H9 (cell line): ENCODE data around the gene TENM3. TPM values are rescaled to one million over a fixed set of nuclear protein-coding genes. Genes with fewer than 3 reads are reported as not detected.

ENCODE experiments used
- DNase-seq: peaks from one replicate; pipeline ENCODE4 v3.0.0-alpha.2; 2017
- H2AFZ ChIP-seq: one replicate; pipeline ENCODE4 v1.6.1; 2013; ENCODE audit warnings: mild to moderate bottlenecking, low read length, control low read depth, moderate library complexity
- H2AK5ac ChIP-seq: 2 replicates; pipeline ENCODE4 v1.6.1; 2013; ENCODE audit warnings: low read length, control low read depth, mixed read lengths; ENCODE audit not compliant: insufficient read length
- H2BK120ac ChIP-seq: one replicate; pipeline ENCODE4 v1.6.1; 2013; ENCODE audit warnings: low read depth, mild to moderate bottlenecking, low read length, control low read depth, inconsistent platforms; ENCODE audit not compliant: poor library complexity, severe bottlenecking
- H2BK12ac ChIP-seq: 2 replicates; pipeline ENCODE4 v1.6.1; 2013; ENCODE audit warnings: low read length, control low read depth, mixed read lengths, low read depth; ENCODE audit not compliant: insufficient read length
- H2BK15ac ChIP-seq: 2 replicates; pipeline ENCODE4 v1.6.1; 2013; ENCODE audit warnings: low read depth, low read length, control low read depth
- H2BK20ac ChIP-seq: one replicate; pipeline ENCODE4 v1.6.1; 2013; ENCODE audit warnings: low read depth, mild to moderate bottlenecking, low read length, control low read depth, inconsistent platforms; ENCODE audit not compliant: poor library complexity, severe bottlenecking
- H2BK5ac ChIP-seq: 2 replicates; pipeline ENCODE4 v1.6.1; 2013; ENCODE audit warnings: low read length, control low read depth, mixed read lengths; ENCODE audit not compliant: insufficient read length
- H3K14ac ChIP-seq: 2 replicates; pipeline ENCODE4 v1.6.1; 2013; ENCODE audit warnings: low read length, control low read depth; ENCODE audit not compliant: insufficient read depth
- H3K18ac ChIP-seq: 2 replicates; pipeline ENCODE4 v1.6.1; 2013; ENCODE audit warnings: low read depth, mild to moderate bottlenecking, mixed read lengths, low read length, control low read depth; ENCODE audit not compliant: insufficient read length
- H3K23ac ChIP-seq: 2 replicates; pipeline ENCODE4 v1.6.1; 2013; ENCODE audit warnings: low read length, control low read depth, mixed read lengths, low read depth; ENCODE audit not compliant: insufficient read length
- H3K23me2 ChIP-seq: 2 replicates; pipeline ENCODE4 v1.6.1; 2013; ENCODE audit warnings: low read depth, mild to moderate bottlenecking, mixed read lengths, low read length, control low read depth; ENCODE audit not compliant: insufficient read length, poor library complexity, severe bottlenecking
- H3K27ac ChIP-seq: 2 replicates; pipeline ENCODE4 v1.5.1; 2013; ENCODE audit warnings: low read length, control low read depth, mixed read lengths, low read depth; ENCODE audit not compliant: insufficient read length
- H3K27me3 ChIP-seq: 2 replicates; pipeline ENCODE4 v1.6.1; 2013; ENCODE audit warnings: low read length, control low read depth, inconsistent platforms; ENCODE audit not compliant: insufficient read depth
- H3K4ac ChIP-seq: 2 replicates; pipeline ENCODE4 v1.6.1; 2013; ENCODE audit warnings: low read depth, mild to moderate bottlenecking, control low read depth, inconsistent platforms, low read length, moderate library complexity
- H3K4me1 ChIP-seq: 2 replicates; pipeline ENCODE4 v1.6.1; 2013; ENCODE audit warnings: low read length, control low read depth, inconsistent platforms; ENCODE audit not compliant: insufficient read depth
- H3K4me2 ChIP-seq: 2 replicates; pipeline ENCODE4 v1.6.1; 2013; ENCODE audit warnings: low read length, control low read depth, mixed read lengths; ENCODE audit not compliant: insufficient read length, insufficient read depth
- H3K56ac ChIP-seq: 2 replicates; pipeline ENCODE4 v1.6.1; 2013; ENCODE audit warnings: low read depth, mild to moderate bottlenecking, mixed read lengths, low read length, control low read depth; ENCODE audit not compliant: insufficient read length
- H3K79me1 ChIP-seq: 2 replicates; pipeline ENCODE4 v1.6.1; 2013; ENCODE audit warnings: low read depth, mild to moderate bottlenecking, moderate library complexity, low read length, control low read depth, inconsistent platforms; ENCODE audit not compliant: insufficient read depth, poor library complexity, severe bottlenecking
- H3K79me2 ChIP-seq: 2 replicates; pipeline ENCODE4 v1.6.1; 2013; ENCODE audit warnings: low read length, control low read depth, inconsistent platforms; ENCODE audit not compliant: insufficient read depth
- H3K9ac ChIP-seq: 2 replicates; pipeline ENCODE4 v1.6.1; 2013; ENCODE audit warnings: low read length, control low read depth, mixed read lengths; ENCODE audit not compliant: insufficient read length; ENCODE audit errors: extremely low read depth
- H3K9me3 ChIP-seq: one replicate; pipeline ENCODE4 v1.6.1; 2013; ENCODE audit warnings: low read depth, low read length, inconsistent platforms; ENCODE audit not compliant: control insufficient read depth
- H3T11ph ChIP-seq: one replicate; pipeline ENCODE4 v1.6.1; 2013; ENCODE audit warnings: mild to moderate bottlenecking, low read length, control low read depth, inconsistent platforms
- H4K20me1 ChIP-seq: one replicate; pipeline ENCODE4 v1.6.1; 2013; ENCODE audit not compliant: control insufficient read depth, insufficient read length, insufficient read depth
- H4K5ac ChIP-seq: 2 replicates; pipeline ENCODE4 v1.6.1; 2013; ENCODE audit warnings: low read depth, mild to moderate bottlenecking, mixed read lengths, low read length, control low read depth; ENCODE audit not compliant: insufficient read length
- H4K8ac ChIP-seq: replicated peaks from 2 replicates; pipeline ENCODE4 v1.6.1; 2013; ENCODE audit warnings: low read length, control low read depth, mixed read lengths, low read depth; ENCODE audit not compliant: insufficient read length
- H4K91ac ChIP-seq: 2 replicates; pipeline ENCODE4 v1.6.1; 2013; ENCODE audit warnings: low read depth, mild to moderate bottlenecking, moderate library complexity, mixed read lengths, low read length, control low read depth; ENCODE audit not compliant: insufficient read length
- H3K27ac Mint-ChIP-seq, 3 experiments: 2 replicates in 2 of 3; 3 replicates in 1 of 3; pipeline ENCODE4 v1.8.0; 2020 to 2021; ENCODE audit warnings: mixed read lengths in 3 of 3, mild to moderate bottlenecking in 1 of 3, moderate library complexity in 1 of 3
- H3K27me3 Mint-ChIP-seq: 2 replicates; pipeline ENCODE4 v1.8.0; 2021; ENCODE audit warnings: low read depth, mild to moderate bottlenecking, moderate library complexity, mixed read lengths
- H3K36me3 Mint-ChIP-seq, 3 experiments: 2 replicates in 2 of 3; 3 replicates in 1 of 3; pipeline ENCODE4 v1.8.0; 2020 to 2021; ENCODE audit warnings: low read depth in 3 of 3, mixed read lengths in 3 of 3; ENCODE audit not compliant: insufficient read depth in 1 of 3
- H3K4me1 Mint-ChIP-seq, 2 experiments: 2 replicates each; pipeline ENCODE4 v1.8.0; 2020; ENCODE audit warnings: mixed read lengths in 2 of 2
- H3K4me3 Mint-ChIP-seq, 2 experiments: 2 replicates in 1 of 2; 3 replicates in 1 of 2; pipeline ENCODE4 v1.8.0; 2020 to 2021; ENCODE audit warnings: mild to moderate bottlenecking in 2 of 2, mixed read lengths in 2 of 2, moderate library complexity in 1 of 2
- H3K9me3 Mint-ChIP-seq, 2 experiments: 2 replicates in 1 of 2; 3 replicates in 1 of 2; pipeline ENCODE4 v1.8.0; 2020; ENCODE audit warnings: mild to moderate bottlenecking in 2 of 2, mixed read lengths in 2 of 2, moderate library complexity in 1 of 2
- CTCF ChIP-seq: fragments of 200-600 bp; sonication (generic); conservative IDR thresholded peaks from 3 replicates; pipeline ENCODE4 v1.8.0; 2021; ENCODE audit warnings: antibody characterized with exemption, mild to moderate bottlenecking
- WGBS: extraction: QIAGEN DNeasy Blood & Tissue Kit; methylation state at CpG from one replicate; pipeline ENCODE4 v1.1.7; 2013; ENCODE audit warnings: missing lambda C conversion rate, low lambda C conversion rate, mixed read lengths; ENCODE audit not compliant: insufficient read length; ENCODE audit errors: extremely low coverage; 5-methylcytosine and 5-hydroxymethylcytosine counted together
- total RNA-seq: library from RNA; stranded (reverse); gene quantifications from 2 replicates; pipeline ENCODE4 v1.2.1, GENCODE V29; 2021

The TENM3 gene
- total RNA-seq, 1 experiment from 2014 or later, result 49.6 TPM

GRCh38 chr4:182671231-182671630 lies 428.0 kb downstream of the TENM3 start:
- Histone ChIP-seq H4K20me1 (no peaks in the 10 kb centered on the region), H3K4me1 (no peaks in the 10 kb centered on the region), H3K4ac (no peak overlapping the region), H3K23ac (no peak overlapping the region), H3K9ac (no peak overlapping the region), H4K5ac (no peak overlapping the region), H3K23me2 (no peaks in the 10 kb centered on the region), H4K91ac (no peak overlapping the region), H3K79me1 (no peaks in the 10 kb centered on the region), H4K8ac (no peak overlapping the region), H3K79me2 (no peaks in the 10 kb centered on the region), H3K27me3 (no peaks in the 10 kb centered on the region), H2BK12ac (no peak overlapping the region), H3K14ac (no peak overlapping the region), H3K56ac (no peak overlapping the region), H2BK15ac (no peak overlapping the region), H3K18ac (no peak overlapping the region), H2AK5ac (no peak overlapping the region), H2BK120ac (no peak overlapping the region), H2AFZ (no peak overlapping the region), H3K4me2 (no peak overlapping the region), H2BK20ac (no peak overlapping the region), H2BK5ac (no peak overlapping the region), H3K9me3 (no peaks in the 10 kb centered on the region), H3K27ac (no peak overlapping the region), H3T11ph (no peak overlapping the region)
- peaks cover 0 to 6% (median 0%) of the 10 kb centered on the region in 3 experiments; a peak in 3 of 7 replicates for H3K36me3 Mint-ChIP-seq
- H3K4me3 Mint-ChIP-seq, result no peak overlapping the region
- no peaks in the 10 kb centered on the region for H3K4me1 Mint-ChIP-seq
- TF ChIP-seq CTCF, result no peak
- peak overlapping the region in 1 of 3 experiments; percentile 13; a peak in 1 of 7 replicates for H3K27ac Mint-ChIP-seq
- no peaks in the 10 kb centered on the region for H3K9me3 Mint-ChIP-seq
- DNase-seq, result no peak
- WGBS, result no CpG with 5 or more reads among the region's 3 CpGs
- no peaks in the 10 kb centered on the region for H3K27me3 Mint-ChIP-seq
